HG03342 (cell line): ENCODE data around the gene CRYBB2.
"Not testable (repeated sequence)": the region's sequence is repeated elsewhere in the genome, so short reads cannot be mapped to it uniquely, and the experiment has no call there.

Experiments
- ATAC-seq: cut with Tn5 transposase; IDR thresholded peaks from one replicate; pipeline ENCODE4 v1.9.1; 2021; ENCODE audit warnings: mild to moderate bottlenecking, moderate library complexity; ENCODE audit not compliant: unreplicated experiment

CRYBB2 gene

DNA sequence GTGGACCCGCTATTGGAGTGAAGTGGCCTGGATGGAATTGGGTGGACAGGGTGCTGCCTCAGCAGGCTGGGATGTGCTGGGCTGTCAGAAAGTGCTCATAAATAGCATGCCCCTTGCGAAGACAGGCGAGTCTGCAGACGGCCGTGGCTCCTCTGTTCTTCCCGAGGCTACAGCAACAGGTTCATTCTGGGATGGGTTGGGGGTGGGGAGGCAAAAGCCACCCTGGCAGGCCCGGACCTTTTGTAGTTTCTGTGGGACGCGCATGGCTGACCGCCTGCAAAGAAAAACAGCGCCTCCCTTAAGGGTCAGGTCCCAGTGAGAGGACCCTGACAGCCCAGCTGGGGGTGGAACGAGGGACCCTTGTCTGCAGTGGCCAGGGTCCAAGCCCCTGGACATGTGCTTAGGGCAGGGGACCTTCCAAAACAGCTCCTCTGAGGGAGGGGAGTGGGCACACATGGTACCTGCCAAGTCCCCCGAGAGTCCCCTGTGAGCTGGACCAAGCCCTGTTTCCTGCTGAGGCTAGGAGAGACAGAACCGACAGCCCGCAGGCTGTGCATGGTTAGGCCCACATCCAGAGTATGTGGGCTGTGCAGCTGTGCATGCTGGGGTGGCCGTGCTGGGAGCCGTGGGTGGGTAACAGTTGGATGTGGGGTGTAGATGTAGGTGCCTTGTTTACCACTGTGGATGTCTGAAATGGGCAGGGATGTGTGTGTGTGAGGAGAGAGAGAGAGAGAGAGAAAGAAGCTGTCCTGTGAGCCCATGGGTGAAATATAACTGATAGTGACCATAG is 19.5 kb upstream of the CRYBB2 start, which contains the start of gene CRYBB3:
CRYBB3 (plus strand) TSS at position 128 of the 790 bp plus-strand sequence. CDS start 1,539 bp downstream, outside the sequence.
- ATAC-seq: no peak

GRCh38 chr22:25200967-25201366 is 18.5 kb upstream of the CRYBB2 start:
- ATAC-seq: no peak

GRCh38 chr22:25201557-25202273 is 17.7 kb upstream of the CRYBB2 start:
- no peak for ATAC-seq

DNA sequence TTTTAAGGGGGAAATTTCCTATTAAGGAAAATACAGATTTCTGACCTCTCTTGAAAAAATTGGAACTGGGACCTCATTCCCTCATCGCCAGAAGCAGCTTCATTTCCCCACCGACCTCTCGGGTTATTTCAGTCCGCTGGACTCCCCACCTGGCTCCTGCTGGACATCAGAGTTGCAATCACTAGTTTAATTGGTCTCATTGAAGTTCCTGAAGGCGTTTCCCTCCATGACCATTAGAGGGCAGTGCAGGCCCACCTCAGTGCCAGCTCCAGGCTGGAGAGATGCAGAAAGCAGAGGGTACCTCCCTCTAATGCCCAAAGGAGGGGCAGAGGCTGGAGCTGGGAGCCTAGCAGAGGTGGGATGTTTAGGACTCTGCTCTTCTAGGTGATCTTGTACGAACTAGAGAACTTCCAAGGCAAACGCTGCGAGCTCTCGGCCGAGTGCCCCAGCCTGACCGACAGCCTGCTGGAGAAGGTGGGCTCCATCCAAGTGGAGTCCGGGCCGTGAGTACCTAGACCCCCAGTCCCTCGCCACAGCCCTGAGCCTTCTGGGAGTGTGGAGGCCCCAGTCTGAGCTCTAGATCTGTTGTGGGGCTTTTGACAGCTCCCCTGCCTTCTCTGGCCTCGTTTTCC is 17.0 kb upstream of the CRYBB2 start:
- no peak for ATAC-seq

DNA sequence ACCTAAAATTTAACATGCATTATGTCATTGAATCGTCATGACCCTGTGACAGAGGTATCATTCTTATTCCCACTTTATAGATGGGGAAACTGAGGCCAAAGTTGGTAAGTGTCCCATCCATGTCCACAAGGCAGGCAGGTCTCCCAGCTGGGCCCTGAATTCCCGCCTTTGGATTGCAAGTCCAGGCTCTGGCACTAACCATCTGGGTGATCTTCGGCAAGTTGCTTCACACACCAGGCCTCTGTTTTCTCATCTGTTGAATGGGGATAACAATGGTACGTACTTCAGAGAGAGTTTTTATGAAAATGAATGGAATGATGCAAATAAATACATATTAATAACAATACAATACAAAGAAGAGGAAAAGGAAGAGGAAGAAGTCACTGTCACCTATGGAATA is 16.4 kb upstream of the CRYBB2 start:
- ATAC-seq: no peak

DNA sequence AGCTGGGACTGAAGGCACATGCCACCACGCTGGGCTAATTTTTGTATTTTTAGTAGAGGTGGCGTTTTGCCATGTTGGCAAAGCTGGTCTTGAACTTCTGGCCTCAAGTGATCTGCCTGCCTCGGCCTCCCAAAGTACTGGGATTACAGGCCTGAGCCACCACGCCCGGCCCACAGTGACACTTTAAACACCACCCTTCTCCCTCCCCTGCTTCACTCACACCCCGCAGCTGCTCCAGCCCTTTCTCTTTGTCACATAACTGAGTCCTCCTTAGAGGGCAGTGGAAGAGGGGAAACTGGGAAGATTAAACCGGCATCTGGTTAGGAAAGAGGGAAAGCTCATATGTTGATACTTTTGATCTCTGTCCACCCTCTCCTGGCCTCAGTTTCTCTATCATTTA is 14.9 kb upstream of the CRYBB2 start:
- ATAC-seq: not testable (repeated sequence)

GRCh38 chr22:25205847-25206246 is 13.6 kb upstream of the CRYBB2 start:
- ATAC-seq: no peak

- ATAC-seq: no peak
Observed at GRCh38 chr22:25206998-25207397, 12.4 kb upstream of the CRYBB2 start.

DNA sequence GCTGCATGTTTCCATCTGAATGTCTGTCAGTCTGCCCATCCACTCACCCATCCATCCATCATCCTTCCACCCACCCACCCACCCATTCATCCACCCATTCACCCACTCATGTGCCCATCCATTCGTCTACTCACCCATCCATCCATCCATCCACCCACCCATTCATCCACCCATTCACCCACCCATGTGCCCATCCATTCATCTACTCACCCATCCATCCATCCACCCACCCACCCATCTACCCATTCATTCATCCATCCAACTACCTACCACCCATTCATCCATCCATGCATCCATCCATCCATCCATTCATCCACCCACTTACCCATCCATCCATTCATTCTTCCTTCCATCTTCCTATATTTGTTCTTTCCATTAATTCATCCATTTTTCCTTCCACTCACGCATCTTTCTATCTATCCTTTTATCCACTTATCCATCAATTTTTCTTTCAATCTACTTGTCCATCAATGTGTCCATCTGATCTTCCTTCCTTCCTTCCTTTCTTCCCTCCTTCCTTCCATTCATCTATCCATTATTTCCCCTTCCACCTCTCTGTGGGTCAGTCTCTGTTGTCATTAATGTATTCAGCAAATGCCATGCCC is 11.8 kb upstream of the CRYBB2 start:
- ATAC-seq: no peak

- ATAC-seq: no peak
Observed at GRCh38 chr22:25208328-25208727, 11.1 kb upstream of the CRYBB2 start.

DNA sequence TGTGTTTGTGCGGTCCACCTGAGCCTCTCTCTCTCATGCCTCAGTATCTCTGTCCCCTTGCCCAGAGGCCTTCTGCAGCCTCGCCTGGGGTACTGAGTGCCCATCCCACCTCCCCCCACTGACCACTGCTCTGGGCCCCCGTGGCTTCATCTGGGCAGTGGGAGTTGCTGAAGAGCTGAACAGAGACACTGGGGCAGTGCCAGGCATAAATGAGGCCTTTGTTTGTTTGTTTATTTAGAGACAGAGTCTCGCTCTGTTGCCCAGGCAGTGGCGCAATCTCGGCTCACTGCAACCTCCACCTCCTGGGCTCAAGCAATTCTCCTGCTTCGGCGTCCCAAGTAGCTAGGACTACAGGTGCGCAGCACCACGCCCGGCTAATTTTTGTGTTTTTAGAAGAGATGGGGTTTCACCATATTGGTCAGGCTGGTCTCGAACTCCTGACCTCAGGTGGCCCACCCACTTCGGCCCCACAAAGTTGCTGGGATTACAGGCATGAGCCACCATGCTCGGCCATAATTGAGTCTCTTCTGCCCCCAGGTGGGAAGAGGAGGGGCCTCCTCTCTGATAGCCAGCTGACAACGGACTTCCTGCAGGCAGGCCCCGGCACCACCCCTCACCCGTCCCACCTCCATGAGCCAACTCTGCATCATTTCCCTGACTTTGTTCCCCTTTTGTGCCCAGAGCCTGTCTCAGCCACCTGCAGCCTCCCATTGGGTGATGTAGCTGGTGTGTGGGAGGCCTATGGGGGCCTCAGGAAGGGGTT is 10.5 kb upstream of the CRYBB2 start:
- no peak for ATAC-seq

GRCh38 chr22:25210793-25211192 is 8.6 kb upstream of the CRYBB2 start:
- ATAC-seq: no peak

- no peak for ATAC-seq
Observed at GRCh38 chr22:25212337-25212736, 7.1 kb upstream of the CRYBB2 start.

DNA sequence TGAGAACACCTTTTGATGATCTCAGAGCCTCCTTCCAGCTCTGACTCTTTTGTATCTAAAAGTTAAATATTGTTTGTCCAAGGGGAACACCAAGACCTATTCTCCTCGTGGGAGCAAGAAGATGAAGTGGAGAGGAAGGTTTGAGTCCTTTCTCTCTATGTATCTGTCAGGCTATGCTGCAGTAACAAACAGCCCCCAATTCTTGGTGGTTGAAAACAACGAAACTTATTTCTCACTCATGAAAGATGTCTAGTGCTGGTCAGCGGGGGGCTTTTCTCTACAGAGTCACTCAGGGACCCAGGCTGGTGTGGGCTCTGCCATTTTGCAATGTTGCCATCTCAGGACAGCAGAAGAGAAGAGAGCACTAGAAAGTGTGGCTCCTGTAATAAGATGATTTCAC is 6.2 kb upstream of the CRYBB2 start:
- ATAC-seq: no peak

DNA sequence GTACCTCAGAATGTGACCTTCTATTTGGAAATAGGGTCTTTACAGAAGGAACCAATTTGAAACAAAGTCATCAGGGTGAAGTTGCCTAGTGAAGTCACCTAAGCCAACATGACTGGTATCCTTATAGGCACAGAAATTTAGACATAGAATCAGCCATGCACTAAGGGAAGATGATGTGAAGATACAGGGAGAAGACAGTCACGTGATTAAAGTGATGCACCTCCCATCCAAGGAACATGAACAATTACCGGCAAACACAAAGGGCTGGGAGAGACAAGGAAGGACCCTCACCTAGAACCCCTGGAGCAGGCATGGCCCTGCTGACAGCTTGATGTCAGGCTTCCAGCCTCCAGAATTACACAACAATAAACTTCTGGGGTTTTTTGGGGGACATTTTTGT is 3.2 kb upstream of the CRYBB2 start:
- ATAC-seq: no peak

- ATAC-seq: no peak
Observed at GRCh38 chr22:25219948-25220442, 556 bp downstream of the CRYBB2 start.

GRCh38 chr22:25221790-25222189 is 2.4 kb downstream of the CRYBB2 start:
- ATAC-seq: no peak

DNA sequence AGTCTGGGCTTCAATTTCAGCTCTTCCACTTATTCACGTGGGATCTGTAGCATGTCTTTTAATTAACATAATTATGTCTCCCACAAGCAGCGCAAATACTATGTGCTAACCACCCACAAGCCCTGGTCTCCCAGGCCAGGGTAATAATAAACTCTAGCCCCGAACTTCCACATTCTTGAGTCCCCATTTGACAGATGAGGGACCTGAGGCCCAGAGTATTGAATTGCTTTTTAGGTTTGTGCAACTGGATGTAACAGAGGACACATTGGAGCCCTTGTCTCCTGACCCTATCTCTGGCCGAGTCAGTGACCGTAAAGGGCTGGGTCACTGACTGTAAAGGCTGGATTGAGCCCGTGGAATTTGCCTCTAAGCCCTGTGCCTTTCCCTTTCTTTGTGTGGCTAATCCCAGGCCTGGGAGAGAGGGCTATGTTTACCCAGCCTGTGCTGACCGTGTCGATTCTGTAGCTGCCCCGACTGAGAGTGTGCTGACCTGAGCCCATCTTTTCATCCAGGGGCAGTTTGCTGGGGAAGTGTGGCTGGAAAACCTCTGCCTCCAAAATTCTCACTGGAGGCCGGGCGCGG is 3.9 kb downstream of the CRYBB2 start:
- ATAC-seq: no peak

GRCh38 chr22:25228822-25229221 is 9.4 kb downstream of the CRYBB2 start:
- no peak for ATAC-seq

DNA sequence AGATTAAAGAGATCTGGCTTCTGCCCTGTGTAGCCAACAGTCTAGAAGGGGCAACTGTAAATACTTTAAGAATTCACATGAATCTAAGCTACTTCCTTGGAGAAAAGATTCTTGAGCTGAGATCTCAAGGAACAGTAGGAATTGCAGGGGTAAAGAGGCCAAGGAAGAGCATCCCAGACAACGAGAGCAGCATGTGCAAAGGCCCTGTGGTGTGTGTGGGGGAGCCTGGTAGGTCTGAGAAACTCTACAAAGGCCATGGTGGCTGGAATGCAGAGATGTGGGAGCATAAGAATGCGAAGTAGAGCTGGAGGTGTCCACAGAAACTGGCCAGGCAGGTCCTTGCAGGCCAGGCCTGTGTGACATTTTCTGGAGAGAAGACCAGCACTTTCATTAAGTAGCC is 11.3 kb downstream of the CRYBB2 start:
- not testable (repeated sequence) for ATAC-seq
